Erythroblast (primary cell): ENCODE measurements around the gene C1QTNF1.

Source experiments
- GATA1 ChIP-seq: IDR thresholded peaks from 2 replicates; pipeline ENCODE4 v1.6.1; 2011; ENCODE audit warnings: low read depth, mild to moderate bottlenecking, control low read depth, low read length, moderate library complexity
- POLR2A ChIP-seq: IDR thresholded peaks from 2 replicates; pipeline ENCODE4 v1.6.1; 2011; ENCODE audit warnings: mild to moderate bottlenecking, low read length

GRCh38 chr17:79008666-79009387 is 15.1 kb upstream of the C1QTNF1 start:
- no peak for TF ChIP-seq POLR2A
- no peak for TF ChIP-seq GATA1
